A673 (cell line): ENCODE results near the gene PODXL.

Experiments used
- EZH2 ChIP-seq: fragments of 200-600 bp; sonication (generic); IDR thresholded peaks from 2 replicates; pipeline ENCODE4 v1.6.1; 2017; ENCODE audit warnings: borderline replicate concordance, low read depth, mild to moderate bottlenecking, mixed read lengths, antibody characterized with exemption, low read length; ENCODE audit not compliant: poor library complexity, severe bottlenecking
- TF ChIP-seq, protein P1 (sequence below): fragments of 300-800, 200-600 bp; sonication (generic); conservative IDR thresholded peaks from 2 replicates; pipeline ENCODE4 v1.5.1; 2017; ENCODE audit warnings: low read depth, mild to moderate bottlenecking, antibody characterized with exemption, low read length, moderate library complexity, mixed read lengths

DNA sequence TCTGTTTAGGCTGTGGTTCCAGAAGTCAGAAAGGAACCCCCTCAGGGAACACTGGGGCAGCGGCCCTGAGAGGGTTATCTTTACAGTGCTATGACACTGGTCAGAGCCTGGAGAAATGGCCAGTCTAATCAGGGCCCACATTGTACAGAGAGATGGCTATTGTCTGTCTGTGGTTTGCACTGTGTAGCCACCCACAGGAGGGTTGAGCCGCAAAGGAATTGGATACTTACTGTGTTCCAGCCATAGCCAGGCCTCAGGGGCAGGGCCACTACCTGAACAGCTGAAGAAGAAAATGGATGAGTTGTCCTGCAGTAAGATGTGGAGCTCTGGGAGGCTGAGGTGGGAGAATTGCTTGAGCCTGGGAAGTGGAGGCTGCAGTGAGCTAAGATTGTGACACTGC lies 47.5 kb upstream of the PODXL start:
- TF ChIP-seq, protein P1, sequence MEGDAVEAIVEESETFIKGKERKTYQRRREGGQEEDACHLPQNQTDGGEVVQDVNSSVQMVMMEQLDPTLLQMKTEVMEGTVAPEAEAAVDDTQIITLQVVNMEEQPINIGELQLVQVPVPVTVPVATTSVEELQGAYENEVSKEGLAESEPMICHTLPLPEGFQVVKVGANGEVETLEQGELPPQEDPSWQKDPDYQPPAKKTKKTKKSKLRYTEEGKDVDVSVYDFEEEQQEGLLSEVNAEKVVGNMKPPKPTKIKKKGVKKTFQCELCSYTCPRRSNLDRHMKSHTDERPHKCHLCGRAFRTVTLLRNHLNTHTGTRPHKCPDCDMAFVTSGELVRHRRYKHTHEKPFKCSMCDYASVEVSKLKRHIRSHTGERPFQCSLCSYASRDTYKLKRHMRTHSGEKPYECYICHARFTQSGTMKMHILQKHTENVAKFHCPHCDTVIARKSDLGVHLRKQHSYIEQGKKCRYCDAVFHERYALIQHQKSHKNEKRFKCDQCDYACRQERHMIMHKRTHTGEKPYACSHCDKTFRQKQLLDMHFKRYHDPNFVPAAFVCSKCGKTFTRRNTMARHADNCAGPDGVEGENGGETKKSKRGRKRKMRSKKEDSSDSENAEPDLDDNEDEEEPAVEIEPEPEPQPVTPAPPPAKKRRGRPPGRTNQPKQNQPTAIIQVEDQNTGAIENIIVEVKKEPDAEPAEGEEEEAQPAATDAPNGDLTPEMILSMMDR: no peak
- no peak for TF ChIP-seq EZH2
